H1 (cell line): ENCODE measurements around the gene TMEM255B. TPM values are rescaled to one million over a fixed set of nuclear protein-coding genes. Genes with fewer than 3 reads are reported as not detected.

Source experiments
- CTCF ChIA-PET: fragments of 300-600 bp; sonication (Branson Sonifier 250); formaldehyde crosslinking; loops from one replicate; lab custom pipeline; 2021; ENCODE audit not compliant: partially characterized antibody; lab: Charles Lee
- POLR2A ChIA-PET: fragments of 300-600 bp; sonication (Branson Sonifier 250); formaldehyde crosslinking; loops from one replicate; lab custom pipeline; 2021; ENCODE audit warnings: inconsistent platforms; ENCODE audit not compliant: partially characterized antibody; lab: Charles Lee
- DNase-seq, 2 experiments: peaks; one replicate each; pipeline versions ENCODE4 v3.0.0 to v3.0.0-alpha.2; 2010 to 2022; ENCODE audit warnings: low spot score in 2 of 2, low read depth in 1 of 2, mixed read lengths in 1 of 2
- FAIRE-seq: peaks from 2 replicates; lab custom pipeline; 2011; peaks lifted over from hg19 to GRCh38; lab: Jason Lieb, UNC
- H2AFZ ChIP-seq: 2 replicates; pipeline ENCODE4 v1.8.1; 2012; ENCODE audit warnings: low read length, inconsistent platforms
- H2AK5ac ChIP-seq: 2 replicates; pipeline ENCODE4 v1.6.1; 2013; ENCODE audit warnings: low read depth, low read length
- H2BK120ac ChIP-seq: replicated peaks from 2 replicates; pipeline ENCODE3; 2013; ENCODE audit warnings: low read depth, low read length, inconsistent platforms
- H2BK12ac ChIP-seq: 2 replicates; pipeline ENCODE4 v1.6.1; 2013; ENCODE audit warnings: low read depth, low read length
- H2BK15ac ChIP-seq: 2 replicates; pipeline ENCODE4 v1.6.1; 2013; ENCODE audit warnings: low read length
- H2BK20ac ChIP-seq: 2 replicates; pipeline ENCODE4 v1.6.1; 2013; ENCODE audit warnings: low read length
- H2BK5ac ChIP-seq: 2 replicates; pipeline ENCODE4 v1.6.1; 2013; ENCODE audit warnings: low read depth, low read length
- H3K14ac ChIP-seq: 2 replicates; pipeline ENCODE4 v1.6.1; 2013; ENCODE audit warnings: inconsistent platforms; ENCODE audit not compliant: insufficient read length
- H3K18ac ChIP-seq: 2 replicates; pipeline ENCODE4 v1.6.1; 2013; ENCODE audit warnings: low read length; ENCODE audit errors: extremely low read depth
- H3K23ac ChIP-seq: 2 replicates; pipeline ENCODE4 v1.6.1; 2013; ENCODE audit warnings: inconsistent platforms; ENCODE audit not compliant: insufficient read length
- H3K23me2 ChIP-seq: 2 replicates; pipeline ENCODE4 v1.6.1; 2013; ENCODE audit warnings: low read depth, low read length
- H3K27ac ChIP-seq: 2 replicates; pipeline ENCODE4 v1.6.1; 2011; ENCODE audit warnings: low read depth, low read length, inconsistent platforms
- H3K27me3 ChIP-seq, 4 experiments: replicated peaks in 1 of 4; 1 replicate in 1 of 4; 2 replicates in 3 of 4; pipeline versions ENCODE4 v1.6.1 to v1.8.1; 2011 to 2013; ENCODE audit warnings: low read length in 3 of 4, mild to moderate bottlenecking in 3 of 4, inconsistent platforms in 2 of 4, mixed read lengths in 2 of 4, moderate library complexity in 1 of 4; ENCODE audit not compliant: control insufficient read depth in 3 of 4, insufficient read depth in 3 of 4; ENCODE audit errors: extremely low read depth in 1 of 4
- H3K36me3 ChIP-seq, 4 experiments: 2 replicates each; pipeline versions ENCODE4 v1.6.1 to v1.8.1; 2011 to 2013; ENCODE audit warnings: mild to moderate bottlenecking in 4 of 4, low read length in 3 of 4, moderate library complexity in 2 of 4, control low read depth in 1 of 4, inconsistent platforms in 1 of 4; ENCODE audit not compliant: insufficient read depth in 4 of 4, control insufficient read depth in 2 of 4
- H3K4ac ChIP-seq: replicated peaks from 2 replicates; pipeline ENCODE3; 2013; ENCODE audit warnings: low read length, low read depth, mixed read lengths, inconsistent platforms; ENCODE audit not compliant: insufficient read length
- H3K4me1 ChIP-seq, 4 experiments: replicated peaks in 1 of 4; 1 replicate in 1 of 4; 2 replicates in 3 of 4; pipeline versions ENCODE4 v1.6.1 to v1.8.1; 2011 to 2013; ENCODE audit warnings: low read length in 3 of 4, inconsistent platforms in 2 of 4, mixed read lengths in 1 of 4; ENCODE audit not compliant: insufficient read depth in 4 of 4, control insufficient read depth in 3 of 4
- H3K4me2 ChIP-seq, 2 experiments: 2 replicates each; pipeline versions ENCODE4 v1.6.1 to v1.8.1; 2011 to 2013; ENCODE audit warnings: low read depth in 2 of 2, low read length in 2 of 2, control low read depth in 1 of 2, inconsistent platforms in 1 of 2, mild to moderate bottlenecking in 1 of 2; ENCODE audit not compliant: insufficient read depth in 1 of 2
- H3K4me3 ChIP-seq, 4 experiments: fragments of 200-600, 300-600 bp in 1 of 4; sonication (generic), shearing (Covaris generic), sonication (Bioruptor Twin) in 1 of 4; 2 replicates each; pipeline versions ENCODE4 v1.5.1 to v1.8.1; 2011 to 2016; ENCODE audit warnings: low read length in 4 of 4, low read depth in 3 of 4, control low read depth in 2 of 4, inconsistent platforms in 2 of 4, mild to moderate bottlenecking in 2 of 4, mixed read lengths in 1 of 4, moderate library complexity in 1 of 4; ENCODE audit not compliant: insufficient read depth in 2 of 4; ENCODE audit errors: extremely low read depth in 1 of 4
- H3K56ac ChIP-seq: replicated peaks from 2 replicates; pipeline ENCODE3; 2013; ENCODE audit warnings: low read depth, mild to moderate bottlenecking, mixed read lengths, low read length, inconsistent platforms; ENCODE audit not compliant: insufficient read length
- H3K79me1 ChIP-seq: 2 replicates; pipeline ENCODE4 v1.6.1; 2013; ENCODE audit warnings: low read depth, low read length, control low read depth
- H3K79me2 ChIP-seq, 2 experiments: 2 replicates each; pipeline versions ENCODE4 v1.6.1 to v1.8.1; 2012 to 2013; ENCODE audit warnings: low read length in 2 of 2, mild to moderate bottlenecking in 2 of 2, inconsistent platforms in 1 of 2; ENCODE audit not compliant: insufficient read depth in 2 of 2, control insufficient read depth in 1 of 2
- H3K9ac ChIP-seq, 4 experiments: replicated peaks in 1 of 4; 1 replicate in 1 of 4; 2 replicates in 3 of 4; pipeline versions ENCODE4 v1.6.1 to v1.8.1; 2011 to 2013; ENCODE audit warnings: low read depth in 3 of 4, low read length in 3 of 4, control low read depth in 2 of 4, mild to moderate bottlenecking in 2 of 4, moderate library complexity in 2 of 4, inconsistent platforms in 1 of 4; ENCODE audit errors: extremely low read depth in 1 of 4
- H3K9me3 ChIP-seq, 2 experiments: 2 replicates each; pipeline versions ENCODE4 v1.6.1 to v1.8.1; 2012 to 2013; ENCODE audit warnings: mild to moderate bottlenecking in 2 of 2, moderate library complexity in 2 of 2, control low read depth in 1 of 2, inconsistent platforms in 1 of 2, low read depth in 1 of 2, low read length in 1 of 2, mixed read lengths in 1 of 2; ENCODE audit not compliant: insufficient read depth in 2 of 2
- H4K20me1 ChIP-seq, 2 experiments: replicated peaks in 1 of 2; 2 replicates each; pipeline versions ENCODE3 to v1.8.1; 2011 to 2013; ENCODE audit warnings: inconsistent platforms in 2 of 2, low read length in 2 of 2, mild to moderate bottlenecking in 1 of 2; ENCODE audit not compliant: insufficient read depth in 2 of 2, control insufficient read depth in 1 of 2
- H4K5ac ChIP-seq: 2 replicates; pipeline ENCODE4 v1.6.1; 2013; ENCODE audit warnings: low read length, low read depth, mixed read lengths, inconsistent platforms; ENCODE audit not compliant: insufficient read length
- H4K8ac ChIP-seq: 2 replicates; pipeline ENCODE4 v1.8.0; 2013; ENCODE audit warnings: mild to moderate bottlenecking, moderate library complexity, low read length, inconsistent platforms; ENCODE audit not compliant: insufficient read depth; ENCODE audit errors: extremely low read depth
- H4K91ac ChIP-seq: replicated peaks from 2 replicates; pipeline ENCODE3; 2013; ENCODE audit warnings: low read length, mixed read lengths, inconsistent platforms; ENCODE audit not compliant: insufficient read length
- CHD1 ChIP-seq: IDR thresholded peaks from 2 replicates; pipeline ENCODE4 v1.6.1; 2012; ENCODE audit warnings: low read depth, low read length, improper control_type of control experiment
- CREB1 ChIP-seq: IDR thresholded peaks from 2 replicates; pipeline ENCODE4 v1.6.1; 2012; ENCODE audit warnings: inconsistent platforms
- PHF8 ChIP-seq: fragments of 200-600 bp; sonication (generic); conservative IDR thresholded peaks from 2 replicates; pipeline ENCODE4 v1.7.1; 2012; ENCODE audit warnings: low read depth, mild to moderate bottlenecking, inconsistent platforms, low read length, moderate library complexity
- SRF ChIP-seq: IDR thresholded peaks from 2 replicates; pipeline ENCODE4 v1.6.1; 2011; ENCODE audit warnings: mild to moderate bottlenecking, low read depth, low read length, moderate library complexity
- WGBS, 2 experiments: shearing (Covaris generic) in 1 of 2; methylation state at CpG; one replicate each; pipeline versions ENCODE4 v1.1.6 to v1.1.7; 2013 to 2015; ENCODE audit warnings: low lambda C conversion rate in 2 of 2, mixed read lengths in 2 of 2, inconsistent platforms in 1 of 2, low coverage in 1 of 2, missing lambda C conversion rate in 1 of 2; ENCODE audit not compliant: insufficient replicate concordance in 2 of 2, insufficient coverage in 1 of 2, insufficient read length in 1 of 2; ENCODE audit errors: extremely low coverage in 1 of 2, missing lambda C conversion rate in 1 of 2; 5-methylcytosine and 5-hydroxymethylcytosine counted together
- polyA plus RNA-seq, 7 experiments: library from polyadenylated mRNA; depleted of rRNA in 3 of 7; stranded (reverse) in 5 of 7; unstranded in 2 of 7; fragments of >200 nt in 5 of 7; fragments of 200-250 nt in 2 of 7; gene quantifications; 1 replicate in 5 of 7; 2 replicates in 1 of 7; 4 replicates in 1 of 7; pipeline versions ENCODE4 v1.2.1 to v1.2.3, GENCODE V29; 2011 to 2013; ENCODE audit warnings: missing spikeins in 2 of 7, mixed read lengths in 2 of 7
- total RNA-seq: library from RNA; stranded (reverse); fragmentation: NEBNext Ultra II Directional; extraction: Animal tissue kit (Norgen Biotek cat#: 25700); gene quantifications from 2 replicates; pipeline ENCODE4 v1.2.1, GENCODE V29; 2021
- TF ChIP-seq, protein P1 (sequence below), 3 experiments: IDR thresholded peaks; 1 replicate in 2 of 3; 2 replicates in 1 of 3; pipeline versions ENCODE4 v1.5.1 to v1.6.1; 2011; ENCODE audit warnings: low read length in 3 of 3, mild to moderate bottlenecking in 3 of 3, inconsistent platforms in 2 of 3, low read depth in 1 of 3, moderate library complexity in 1 of 3; ENCODE audit not compliant: insufficient read depth in 1 of 3; ENCODE audit errors: control extremely low read depth in 1 of 3

Gene TMEM255B
- total and polyA plus RNA-seq, 2 of the 8 experiments (the other 6 are each of a cell fraction or from before 2014, with no cell fraction given), result 3.4 to 4.4 TPM

DNA sequence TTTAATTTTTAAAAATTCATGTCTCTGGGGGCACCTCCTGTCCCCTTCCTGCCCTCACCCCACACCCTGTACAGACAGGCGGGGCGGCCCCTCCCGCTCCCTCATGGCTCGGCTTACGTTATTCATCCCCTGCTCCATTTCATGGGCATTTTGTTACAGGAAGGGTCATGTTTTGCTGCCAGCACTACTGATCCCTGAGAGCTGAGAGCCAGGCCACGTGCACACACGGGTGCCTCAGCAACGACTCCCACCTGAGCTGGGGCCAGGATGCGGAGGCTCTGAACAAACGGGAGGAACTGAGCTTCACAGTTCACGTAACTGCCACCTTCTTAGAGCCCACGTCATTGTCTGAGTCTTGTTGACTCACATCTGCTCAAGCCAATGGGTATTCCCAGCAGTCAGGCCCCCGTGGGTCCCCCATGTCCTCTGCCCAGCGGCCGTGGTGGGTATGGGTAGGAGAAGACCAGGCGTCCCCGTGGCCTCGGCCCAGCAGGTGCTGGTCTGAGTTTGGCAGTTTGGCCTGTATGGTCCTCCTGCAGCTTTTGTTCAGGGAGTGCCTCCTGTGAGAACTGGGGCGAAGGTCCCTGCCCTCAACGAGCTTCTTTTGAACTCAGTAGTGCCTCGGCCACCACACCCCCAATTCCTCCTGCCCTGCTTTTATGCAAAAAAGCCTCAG, 16.4 kb upstream of the TMEM255B start:
- no peak for FAIRE-seq
- Histone ChIP-seq H3K4me1 (peaks cover 0 to 8% (median 3%) of the 10 kb centered on the region in 4 experiments; a peak in 3 of 7 replicates), H2BK12ac (0 out of 2 replicates have a peak overlapping the region, but pooled peaks have one; percentile 4), H2BK120ac (no peak overlapping the region)
- TF ChIP-seq CHD1, result no peak
- TF ChIP-seq PHF8, result no peak
- TF ChIP-seq CREB1, result no peak
- TF ChIP-seq SRF, result no peak
- TF ChIP-seq, protein P1, sequence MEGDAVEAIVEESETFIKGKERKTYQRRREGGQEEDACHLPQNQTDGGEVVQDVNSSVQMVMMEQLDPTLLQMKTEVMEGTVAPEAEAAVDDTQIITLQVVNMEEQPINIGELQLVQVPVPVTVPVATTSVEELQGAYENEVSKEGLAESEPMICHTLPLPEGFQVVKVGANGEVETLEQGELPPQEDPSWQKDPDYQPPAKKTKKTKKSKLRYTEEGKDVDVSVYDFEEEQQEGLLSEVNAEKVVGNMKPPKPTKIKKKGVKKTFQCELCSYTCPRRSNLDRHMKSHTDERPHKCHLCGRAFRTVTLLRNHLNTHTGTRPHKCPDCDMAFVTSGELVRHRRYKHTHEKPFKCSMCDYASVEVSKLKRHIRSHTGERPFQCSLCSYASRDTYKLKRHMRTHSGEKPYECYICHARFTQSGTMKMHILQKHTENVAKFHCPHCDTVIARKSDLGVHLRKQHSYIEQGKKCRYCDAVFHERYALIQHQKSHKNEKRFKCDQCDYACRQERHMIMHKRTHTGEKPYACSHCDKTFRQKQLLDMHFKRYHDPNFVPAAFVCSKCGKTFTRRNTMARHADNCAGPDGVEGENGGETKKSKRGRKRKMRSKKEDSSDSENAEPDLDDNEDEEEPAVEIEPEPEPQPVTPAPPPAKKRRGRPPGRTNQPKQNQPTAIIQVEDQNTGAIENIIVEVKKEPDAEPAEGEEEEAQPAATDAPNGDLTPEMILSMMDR (IDR thresholded peaks at IDR 0.05; ENCODE audit: control extremely low read depth in 1 of 3, insufficient read depth in 1 of 3, low read depth in 1 of 3, low read length in 3 of 3), result no peak
- TF ChIP-seq, all 59 proteins: peak for 0
- no peaks in the 10 kb centered on the region for H3K9me3 ChIP-seq
- DNase-seq, result no peak
- no peak overlapping the region for H3K14ac ChIP-seq
- H2BK20ac ChIP-seq, result no peak overlapping the region
- ChIA-PET CTCF (interaction anchor here (0.7 to 3.9 kb wide), 15 partner anchors 11 to 180 kb away, joined by 3 to 32 read pairs (median 6); no protein-coding TSS in a partner anchor), POLR2A (interaction anchor here (1.4 kb wide), 1 partner anchor 18 kb away, joined by 3 read pairs; no protein-coding TSS in a partner anchor)
- H3K56ac ChIP-seq, result no peak overlapping the region
- 0 out of 2 replicates have a peak, but pooled peaks cover 2% of the 10 kb centered on the region for H3K23me2 ChIP-seq
- no peak overlapping the region for H3K9ac ChIP-seq
- no peaks in the 10 kb centered on the region for H3K36me3 ChIP-seq
- H3K4me3 ChIP-seq, result no peak overlapping the region
- H3K27me3 ChIP-seq, result no peaks in the 10 kb centered on the region
- H2BK5ac ChIP-seq, result no peak overlapping the region
- no peak overlapping the region for H4K91ac ChIP-seq
- no peak overlapping the region; the same call in 1 of the 2 replicates for H3K18ac ChIP-seq
- no peaks in the 10 kb centered on the region for H3K79me2 ChIP-seq
- no peak overlapping the region for H4K8ac ChIP-seq
- H4K20me1 ChIP-seq, result no peaks in the 10 kb centered on the region
- no peak overlapping the region for H2AK5ac ChIP-seq
- H3K27ac ChIP-seq, result no peak overlapping the region
- H3K23ac ChIP-seq, result no peak overlapping the region
- H3K4me2 ChIP-seq, result no peak overlapping the region
- no peak overlapping the region for H2AFZ ChIP-seq
- no peaks in the 10 kb centered on the region for H3K79me1 ChIP-seq
- peak overlapping the region; percentile 6 for H4K5ac ChIP-seq
- H2BK15ac ChIP-seq, result peak overlapping the region; percentile 8; the same call in 1 of the 2 replicates
- H3K4ac ChIP-seq, result peak overlapping the region; percentile 95
- WGBS, 2 experiments, result 87% methylated on average over 21 of the region's 21 CpGs; no CpG with 5 or more reads in 1 of the 2 experiments
